ENCODE data around the gene BCKDHB.

The BCKDHB gene

DNA sequence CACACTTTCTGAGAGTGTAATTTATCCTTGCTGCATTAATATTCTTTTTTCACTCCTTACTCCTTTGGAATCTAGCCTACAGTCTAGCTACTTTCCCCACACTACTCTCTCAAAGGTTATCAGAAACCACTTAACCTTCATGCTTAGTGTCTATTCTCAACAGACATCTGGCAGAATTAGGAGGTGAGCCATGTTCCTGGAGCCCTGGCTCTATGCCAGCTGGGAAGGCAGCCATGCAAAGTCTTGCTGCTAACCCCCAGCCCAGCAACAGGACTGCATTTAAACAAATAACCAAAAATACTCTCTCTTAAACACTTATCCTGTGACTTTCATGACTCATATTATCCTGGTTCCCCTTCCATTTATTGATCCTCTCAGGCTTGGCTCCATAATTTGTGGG lies 260.2 kb downstream of the BCKDHB start:
- no peak overlapping the region for H2AFZ ChIP-seq (ENCODE audit: insufficient read depth, low read length, poor library complexity)
- H3K4ac ChIP-seq (ENCODE audit: low read depth, low read length) = no peak overlapping the region
- no peaks in the 10 kb centered on the region for H3K4me1 ChIP-seq (ENCODE audit: control insufficient read depth in 1 of 2, insufficient read depth in 2 of 2, low read length in 2 of 2)
- no peaks in the 10 kb centered on the region for H3K9me3 ChIP-seq (ENCODE audit: insufficient read depth, low read depth, low read length)
- no peak overlapping the region for H4K91ac ChIP-seq (ENCODE audit: low read depth, low read length)
- H4K8ac ChIP-seq (ENCODE audit: low read depth, low read length) = no peak overlapping the region
- no peak overlapping the region for H3K4me3 ChIP-seq (ENCODE audit: low read depth, low read length)
- H2AK5ac ChIP-seq (ENCODE audit: low read length) = no peak overlapping the region
- H3K79me1 ChIP-seq (ENCODE audit: low read length) = no peaks in the 10 kb centered on the region
- no peak for DNase-seq
- no peak overlapping the region for H3K4me2 ChIP-seq (ENCODE audit: low read length)
- no peak overlapping the region for H3K27ac ChIP-seq (ENCODE audit: low read depth, low read length)
- H3K23ac ChIP-seq (ENCODE audit: low read length) = no peak overlapping the region
- no peak overlapping the region for H3K14ac ChIP-seq (ENCODE audit: low read length)
- H2BK5ac ChIP-seq (ENCODE audit: low read depth, low read length, poor library complexity) = no peak overlapping the region
- H2BK120ac ChIP-seq (ENCODE audit: insufficient read depth, low read length, poor library complexity) = no peak overlapping the region
- no peak overlapping the region for H3K18ac ChIP-seq (ENCODE audit: low read length)
- H2BK12ac ChIP-seq (ENCODE audit: low read length) = no peak overlapping the region
- H3K36me3 ChIP-seq (ENCODE audit: control insufficient read depth in 1 of 2, insufficient read depth in 2 of 2, low read length in 2 of 2) = peaks cover 0 to 2% of the 10 kb centered on the region in 2 experiments
- no peaks in the 10 kb centered on the region for H3K79me2 ChIP-seq (ENCODE audit: control insufficient read depth, insufficient read depth, low read length, poor library complexity)
- no peak overlapping the region for H3K9ac ChIP-seq (ENCODE audit: low read length)
- no peaks in the 10 kb centered on the region for H3K27me3 ChIP-seq (ENCODE audit: insufficient read depth, low read length)
- no peak overlapping the region for H4K12ac ChIP-seq (ENCODE audit: low read depth, low read length)

DNA sequence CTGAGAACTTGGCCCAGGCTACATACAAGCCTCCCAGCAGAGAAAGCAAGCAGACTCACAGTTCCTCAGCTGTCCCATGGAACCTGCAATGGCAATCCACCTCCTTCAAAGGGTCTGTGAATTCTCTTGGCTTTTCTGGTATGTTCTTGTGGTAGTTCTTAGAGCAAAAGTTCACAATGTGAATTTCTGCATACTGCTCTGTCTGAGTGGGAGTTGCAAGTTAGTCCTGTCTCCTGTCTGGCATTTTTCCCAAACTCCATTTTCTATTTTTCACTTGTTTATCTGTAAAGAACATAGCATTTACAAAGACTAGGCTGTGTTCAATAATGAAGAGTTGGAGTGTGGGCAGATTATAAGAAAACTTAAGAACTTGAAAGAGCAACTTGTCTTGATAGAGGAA lies 269.9 kb downstream of the BCKDHB start:
- H2BK5ac ChIP-seq (ENCODE audit: low read depth, low read length, poor library complexity) = no peak overlapping the region
- no peak overlapping the region for H3K18ac ChIP-seq (ENCODE audit: low read length)
- H2BK12ac ChIP-seq (ENCODE audit: low read length) = no peak overlapping the region
- no peak overlapping the region for H3K27ac ChIP-seq (ENCODE audit: low read depth, low read length)
- no peak overlapping the region for H3K14ac ChIP-seq (ENCODE audit: low read length)
- H3K9me3 ChIP-seq (ENCODE audit: insufficient read depth, low read depth, low read length) = no peaks in the 10 kb centered on the region
- no peak overlapping the region for H3K23ac ChIP-seq (ENCODE audit: low read length)
- H4K12ac ChIP-seq (ENCODE audit: low read depth, low read length) = no peak overlapping the region
- H3K4ac ChIP-seq (ENCODE audit: low read depth, low read length) = no peak overlapping the region
- no peaks in the 10 kb centered on the region for H3K36me3 ChIP-seq (ENCODE audit: control insufficient read depth in 1 of 2, insufficient read depth in 2 of 2, low read length in 2 of 2)
- H2AFZ ChIP-seq (ENCODE audit: insufficient read depth, low read length, poor library complexity) = no peak overlapping the region
- H2AK5ac ChIP-seq (ENCODE audit: low read length) = no peak overlapping the region
- H3K79me1 ChIP-seq (ENCODE audit: low read length) = no peaks in the 10 kb centered on the region
- no peak overlapping the region for H4K91ac ChIP-seq (ENCODE audit: low read depth, low read length)
- no peaks in the 10 kb centered on the region for H3K79me2 ChIP-seq (ENCODE audit: control insufficient read depth, insufficient read depth, low read length, poor library complexity)
- H2BK120ac ChIP-seq (ENCODE audit: insufficient read depth, low read length, poor library complexity) = no peak overlapping the region
- no peak for DNase-seq
- no peak overlapping the region for H4K8ac ChIP-seq (ENCODE audit: low read depth, low read length)
- H3K27me3 ChIP-seq (ENCODE audit: insufficient read depth, low read length) = no peaks in the 10 kb centered on the region
- H3K4me2 ChIP-seq (ENCODE audit: low read length) = no peak overlapping the region
- no peak overlapping the region for H3K4me3 ChIP-seq (ENCODE audit: low read depth, low read length)
- H3K4me1 ChIP-seq (ENCODE audit: control insufficient read depth in 1 of 2, insufficient read depth in 2 of 2, low read length in 2 of 2) = no peaks in the 10 kb centered on the region
- no peak overlapping the region for H3K9ac ChIP-seq (ENCODE audit: low read length)

DNA sequence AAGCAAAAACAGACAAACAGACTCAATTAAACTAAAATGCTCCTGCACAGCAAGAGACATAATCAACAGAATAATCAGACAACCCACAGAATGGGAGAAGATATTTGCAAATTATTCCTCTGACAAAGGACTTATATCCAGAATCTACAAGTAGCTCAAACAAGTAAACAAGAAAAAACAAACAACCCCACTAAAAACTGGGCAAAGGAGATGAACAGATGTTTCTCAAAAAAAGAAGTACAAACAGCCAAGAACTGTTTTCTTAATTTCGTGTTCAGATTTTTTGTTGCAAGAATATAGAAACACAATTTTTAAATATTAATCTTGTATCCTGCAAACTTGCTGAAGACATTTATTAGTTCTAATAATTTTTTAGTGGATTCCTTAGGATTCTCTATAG lies 274.1 kb downstream of the BCKDHB start:
- H3K4ac ChIP-seq (ENCODE audit: low read depth, low read length) = no peak overlapping the region
- no peak overlapping the region for H2BK5ac ChIP-seq (ENCODE audit: low read depth, low read length, poor library complexity)
- H4K8ac ChIP-seq (ENCODE audit: low read depth, low read length) = no peak overlapping the region
- H3K9ac ChIP-seq (ENCODE audit: low read length) = no peak overlapping the region
- no peak overlapping the region for H3K4me2 ChIP-seq (ENCODE audit: low read length)
- no peak overlapping the region for H4K12ac ChIP-seq (ENCODE audit: low read depth, low read length)
- no peaks in the 10 kb centered on the region for H3K79me1 ChIP-seq (ENCODE audit: low read length)
- H3K4me3 ChIP-seq (ENCODE audit: low read depth, low read length) = no peak overlapping the region
- H3K4me1 ChIP-seq (ENCODE audit: control insufficient read depth in 1 of 2, insufficient read depth in 2 of 2, low read length in 2 of 2) = no peaks in the 10 kb centered on the region
- no CpG with 5 or more reads among the region's 1 CpG for WGBS (ENCODE audit: extremely low coverage, insufficient coverage, insufficient read length)
- H2BK12ac ChIP-seq (ENCODE audit: low read length) = no peak overlapping the region
- no peaks in the 10 kb centered on the region for H3K27me3 ChIP-seq (ENCODE audit: insufficient read depth, low read length)
- no peak overlapping the region for H3K27ac ChIP-seq (ENCODE audit: low read depth, low read length)
- H3K9me3 ChIP-seq (ENCODE audit: insufficient read depth, low read depth, low read length) = no peaks in the 10 kb centered on the region
- H2AFZ ChIP-seq (ENCODE audit: insufficient read depth, low read length, poor library complexity) = no peak overlapping the region
- DNase-seq = no peak
- H3K79me2 ChIP-seq (ENCODE audit: control insufficient read depth, insufficient read depth, low read length, poor library complexity) = no peaks in the 10 kb centered on the region
- no peak overlapping the region for H2AK5ac ChIP-seq (ENCODE audit: low read length)
- no peak overlapping the region for H4K91ac ChIP-seq (ENCODE audit: low read depth, low read length)
- H3K14ac ChIP-seq (ENCODE audit: low read length) = no peak overlapping the region
- no peak overlapping the region for H3K18ac ChIP-seq (ENCODE audit: low read length)
- H2BK120ac ChIP-seq (ENCODE audit: insufficient read depth, low read length, poor library complexity) = no peak overlapping the region
- no peak overlapping the region for H3K23ac ChIP-seq (ENCODE audit: low read length)
- no peaks in the 10 kb centered on the region for H3K36me3 ChIP-seq (ENCODE audit: control insufficient read depth in 1 of 2, insufficient read depth in 2 of 2, low read length in 2 of 2)

DNA sequence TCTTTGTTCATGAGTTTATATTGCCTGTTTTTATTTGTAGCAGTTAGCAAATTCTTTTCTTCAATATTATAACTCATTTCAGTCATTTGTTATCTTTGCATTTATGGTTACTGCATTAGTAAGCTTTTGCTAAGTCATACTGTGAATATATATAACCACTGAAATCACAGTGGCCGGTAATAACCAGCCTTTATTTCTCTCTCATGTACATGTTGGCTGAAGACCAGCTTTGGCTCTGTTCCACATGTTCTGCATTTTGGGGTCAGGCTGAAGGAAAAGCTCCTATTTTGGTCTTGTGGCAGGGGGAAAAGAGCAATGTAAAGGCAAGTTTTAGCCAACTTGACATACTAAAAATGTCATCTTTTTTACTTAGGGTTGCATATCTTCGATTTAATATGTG lies 276.3 kb downstream of the BCKDHB start:
- Histone ChIP-seq H2BK5ac (ENCODE audit: low read depth, low read length, poor library complexity) (no peak overlapping the region), H3K27ac (ENCODE audit: low read depth, low read length) (no peak overlapping the region), H3K9me3 (ENCODE audit: insufficient read depth, low read depth, low read length) (no peaks in the 10 kb centered on the region), H2BK12ac (ENCODE audit: low read length) (no peak overlapping the region), H4K91ac (ENCODE audit: low read depth, low read length) (no peak overlapping the region), H3K36me3 (ENCODE audit: control insufficient read depth in 1 of 2, insufficient read depth in 2 of 2, low read length in 2 of 2) (no peaks in the 10 kb centered on the region), H3K4me3 (ENCODE audit: low read depth, low read length) (no peak overlapping the region), H3K79me2 (ENCODE audit: control insufficient read depth, insufficient read depth, low read length, poor library complexity) (no peaks in the 10 kb centered on the region), H3K27me3 (ENCODE audit: insufficient read depth, low read length) (no peaks in the 10 kb centered on the region), H3K9ac (ENCODE audit: low read length) (no peak overlapping the region), H3K18ac (ENCODE audit: low read length) (no peak overlapping the region), H2AK5ac (ENCODE audit: low read length) (no peak overlapping the region), H3K14ac (ENCODE audit: low read length) (no peak overlapping the region), H3K79me1 (ENCODE audit: low read length) (no peaks in the 10 kb centered on the region), H2AFZ (ENCODE audit: insufficient read depth, low read length, poor library complexity) (no peak overlapping the region), H3K23ac (ENCODE audit: low read length) (no peak overlapping the region), H2BK120ac (ENCODE audit: insufficient read depth, low read length, poor library complexity) (no peak overlapping the region), H4K8ac (ENCODE audit: low read depth, low read length) (no peak overlapping the region), H3K4me2 (ENCODE audit: low read length) (no peak overlapping the region), H3K4ac (ENCODE audit: low read depth, low read length) (no peak overlapping the region), H3K4me1 (ENCODE audit: control insufficient read depth in 1 of 2, insufficient read depth in 2 of 2, low read length in 2 of 2) (no peaks in the 10 kb centered on the region), H4K12ac (ENCODE audit: low read depth, low read length) (no peak overlapping the region)
- DNase-seq = no peak
- no CpG with 5 or more reads among the region's 2 CpGs for WGBS (ENCODE audit: extremely low coverage, insufficient coverage, insufficient read length)

DNA sequence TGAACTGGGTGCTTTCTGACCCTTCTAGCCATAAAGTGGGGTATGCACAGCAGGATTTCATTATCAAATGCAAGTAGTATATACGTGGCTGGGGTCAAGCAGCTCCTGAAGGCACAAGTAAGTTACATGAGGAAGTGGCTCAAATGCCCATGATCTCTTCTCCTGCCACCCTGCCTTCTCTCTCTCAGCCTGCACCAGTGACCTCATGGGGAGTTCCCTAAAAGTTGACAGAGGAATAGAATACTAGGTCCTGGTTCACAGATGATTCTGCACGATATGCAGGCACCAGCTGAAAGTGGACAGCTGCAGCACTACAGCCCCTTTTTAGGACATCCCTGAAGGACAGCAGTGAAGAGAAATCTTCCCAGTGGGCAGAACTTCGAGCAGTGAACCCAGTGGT lies 282.0 kb downstream of the BCKDHB start:
- H2AFZ ChIP-seq (ENCODE audit: insufficient read depth, low read length, poor library complexity) = no peak overlapping the region
- no peak overlapping the region for H3K23ac ChIP-seq (ENCODE audit: low read length)
- H3K27ac ChIP-seq (ENCODE audit: low read depth, low read length) = no peak overlapping the region
- no peak for DNase-seq
- no peak overlapping the region for H2BK12ac ChIP-seq (ENCODE audit: low read length)
- H4K8ac ChIP-seq (ENCODE audit: low read depth, low read length) = no peak overlapping the region
- H3K79me2 ChIP-seq (ENCODE audit: control insufficient read depth, insufficient read depth, low read length, poor library complexity) = no peaks in the 10 kb centered on the region
- H3K9ac ChIP-seq (ENCODE audit: low read length) = no peak overlapping the region
- WGBS (ENCODE audit: extremely low coverage, insufficient coverage, insufficient read length) = no CpG with 5 or more reads among the region's 3 CpGs
- no peak overlapping the region for H3K4me3 ChIP-seq (ENCODE audit: low read depth, low read length)
- no peak overlapping the region for H2AK5ac ChIP-seq (ENCODE audit: low read length)
- no peaks in the 10 kb centered on the region for H3K79me1 ChIP-seq (ENCODE audit: low read length)
- H3K36me3 ChIP-seq (ENCODE audit: control insufficient read depth in 1 of 2, insufficient read depth in 2 of 2, low read length in 2 of 2) = peaks cover 0 to 3% of the 10 kb centered on the region in 2 experiments
- H3K4me1 ChIP-seq (ENCODE audit: control insufficient read depth in 1 of 2, insufficient read depth in 2 of 2, low read length in 2 of 2) = no peaks in the 10 kb centered on the region
- H3K4ac ChIP-seq (ENCODE audit: low read depth, low read length) = no peak overlapping the region
- H3K4me2 ChIP-seq (ENCODE audit: low read length) = no peak overlapping the region
- no peak overlapping the region for H3K18ac ChIP-seq (ENCODE audit: low read length)
- no peaks in the 10 kb centered on the region for H3K9me3 ChIP-seq (ENCODE audit: insufficient read depth, low read depth, low read length)
- no peak overlapping the region for H3K14ac ChIP-seq (ENCODE audit: low read length)
- no peak overlapping the region for H4K12ac ChIP-seq (ENCODE audit: low read depth, low read length)
- no peak overlapping the region for H2BK5ac ChIP-seq (ENCODE audit: low read depth, low read length, poor library complexity)
- H2BK120ac ChIP-seq (ENCODE audit: insufficient read depth, low read length, poor library complexity) = no peak overlapping the region
- no peaks in the 10 kb centered on the region for H3K27me3 ChIP-seq (ENCODE audit: insufficient read depth, low read length)
- H4K91ac ChIP-seq (ENCODE audit: low read depth, low read length) = no peak overlapping the region
